KOPT-K1 (cell line): ENCODE data around the gene TOX3.

Experiments
- H3K27ac ChIP-seq: fragments of 200-600 bp; sonication (generic); 2 replicates; pipeline ENCODE4 v1.5.1; 2016; ENCODE audit warnings: antibody characterized with exemption, mild to moderate bottlenecking, low read depth, low read length; ENCODE audit not compliant: poor library complexity, severe bottlenecking
- H3K36me3 ChIP-seq: fragments of 200-600 bp; sonication (generic); 2 replicates; pipeline ENCODE4 v1.5.1; 2017; ENCODE audit warnings: antibody characterized with exemption, mild to moderate bottlenecking, low read length, moderate library complexity; ENCODE audit not compliant: insufficient read depth
- H3K9me3 ChIP-seq: fragments of 200-600 bp; sonication (generic); 2 replicates; pipeline ENCODE4 v1.5.1; 2017; ENCODE audit warnings: antibody characterized with exemption, low read length, mild to moderate bottlenecking; ENCODE audit not compliant: insufficient read depth, poor library complexity, severe bottlenecking

TOX3 gene

GRCh38 chr16:52469091-52469490 lies 77.9 kb downstream of the TOX3 start:
- H3K27ac ChIP-seq, result no peak overlapping the region
- H3K9me3 ChIP-seq, result no peaks in the 10 kb centered on the region
- no peaks in the 10 kb centered on the region for H3K36me3 ChIP-seq

GRCh38 chr16:52467753-52468152 lies 79.2 kb downstream of the TOX3 start:
- Histone ChIP-seq H3K9me3 (no peaks in the 10 kb centered on the region), H3K36me3 (no peaks in the 10 kb centered on the region), H3K27ac (no peak overlapping the region)

DNA sequence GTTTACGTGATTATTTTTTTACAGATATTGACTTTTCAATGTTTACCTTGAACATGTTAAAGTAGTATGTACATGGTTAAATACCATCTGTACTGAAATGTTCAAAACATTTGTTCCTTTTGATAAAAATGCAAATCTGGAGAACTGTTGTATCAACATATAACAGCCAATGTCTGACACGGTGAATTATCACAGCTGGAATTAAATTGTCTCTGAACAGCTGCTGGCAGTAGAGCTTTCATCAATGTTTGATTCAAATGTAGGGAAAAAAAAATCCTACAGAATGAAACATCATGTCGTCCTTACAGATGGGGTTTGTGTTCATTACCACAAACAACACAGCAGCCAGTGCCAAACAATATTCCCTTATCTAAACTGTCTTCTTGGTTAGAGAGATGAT lies 79.9 kb downstream of the TOX3 start:
- no peak overlapping the region for H3K27ac ChIP-seq
- no peaks in the 10 kb centered on the region for H3K36me3 ChIP-seq
- no peaks in the 10 kb centered on the region for H3K9me3 ChIP-seq

- no peak overlapping the region for H3K27ac ChIP-seq
- no peaks in the 10 kb centered on the region for H3K36me3 ChIP-seq
- no peaks in the 10 kb centered on the region for H3K9me3 ChIP-seq
Measured at GRCh38 chr16:52465711-52466267, 81.2 kb downstream of the TOX3 start.

DNA sequence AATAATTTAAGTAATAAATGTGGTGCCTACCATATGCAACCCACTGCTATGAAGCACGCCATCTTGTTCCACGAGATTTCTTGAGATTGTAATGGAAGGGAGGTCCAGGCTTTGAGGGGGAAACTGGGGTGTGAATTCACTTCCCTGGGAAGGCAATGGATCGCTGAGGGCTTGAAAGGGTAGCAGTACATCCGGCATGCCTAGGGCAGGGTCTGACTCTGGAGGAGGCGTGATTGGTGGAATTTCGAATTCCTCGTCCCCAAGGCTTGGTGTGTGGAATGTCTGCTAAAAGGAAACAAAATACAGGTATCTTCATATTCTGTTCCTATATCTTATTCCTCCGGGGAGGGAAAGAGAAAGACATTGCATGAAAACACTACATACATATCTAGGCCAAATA lies 83.0 kb downstream of the TOX3 start:
- no peaks in the 10 kb centered on the region for H3K36me3 ChIP-seq
- H3K9me3 ChIP-seq, result no peaks in the 10 kb centered on the region
- H3K27ac ChIP-seq, result no peak overlapping the region

DNA sequence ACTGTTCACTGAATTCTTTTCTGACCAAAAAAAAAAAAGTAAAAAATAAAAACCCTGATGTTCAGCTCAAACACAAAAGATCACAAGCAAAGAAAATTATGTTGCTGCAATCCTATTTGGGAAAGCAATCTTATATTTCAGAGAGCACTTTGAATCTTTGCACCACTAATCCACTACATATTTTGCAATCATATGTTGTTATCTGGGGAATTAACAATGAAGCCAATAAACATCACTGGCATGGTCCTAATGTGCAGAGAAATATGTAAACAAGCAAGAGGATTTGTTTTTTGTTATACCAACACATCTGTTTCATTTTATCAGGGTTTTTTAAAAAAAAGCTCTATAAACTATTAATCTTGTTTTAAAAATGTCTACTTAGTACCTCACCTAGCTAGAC lies 84.1 kb downstream of the TOX3 start:
- Histone ChIP-seq H3K9me3 (no peaks in the 10 kb centered on the region), H3K36me3 (no peaks in the 10 kb centered on the region), H3K27ac (no peak overlapping the region)

GRCh38 chr16:52460639-52461178 lies 86.2 kb downstream of the TOX3 start:
- Histone ChIP-seq H3K9me3 (no peaks in the 10 kb centered on the region), H3K27ac (no peak overlapping the region), H3K36me3 (no peaks in the 10 kb centered on the region)

DNA sequence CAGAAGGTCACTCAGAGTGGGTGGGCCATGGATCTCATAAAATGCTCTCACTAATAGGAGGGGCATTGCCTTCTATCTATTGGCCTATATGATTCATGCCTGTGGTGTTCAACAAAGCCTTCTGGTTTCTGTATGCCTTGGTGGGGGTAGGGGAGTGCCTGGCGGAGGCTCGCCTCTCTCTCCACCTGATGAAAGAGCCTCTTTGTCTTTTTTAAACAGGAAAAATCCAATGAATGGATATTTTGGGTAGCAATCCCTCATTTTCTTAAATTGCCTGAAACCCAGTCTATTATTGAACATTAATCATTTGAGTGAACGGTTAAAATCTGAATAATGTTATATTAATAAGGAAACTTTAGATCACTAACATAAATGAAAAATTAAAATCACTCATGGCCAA lies 90.6 kb downstream of the TOX3 start:
- Histone ChIP-seq H3K36me3 (no peaks in the 10 kb centered on the region), H3K9me3 (no peaks in the 10 kb centered on the region), H3K27ac (no peak overlapping the region)

GRCh38 chr16:52455549-52456277 lies 91.2 kb downstream of the TOX3 start:
- H3K27ac ChIP-seq, result no peak overlapping the region
- no peaks in the 10 kb centered on the region for H3K9me3 ChIP-seq
- H3K36me3 ChIP-seq, result no peaks in the 10 kb centered on the region

GRCh38 chr16:52453644-52454043 lies 93.3 kb downstream of the TOX3 start:
- no peak overlapping the region for H3K27ac ChIP-seq
- H3K9me3 ChIP-seq, result no peaks in the 10 kb centered on the region
- H3K36me3 ChIP-seq, result no peaks in the 10 kb centered on the region

DNA sequence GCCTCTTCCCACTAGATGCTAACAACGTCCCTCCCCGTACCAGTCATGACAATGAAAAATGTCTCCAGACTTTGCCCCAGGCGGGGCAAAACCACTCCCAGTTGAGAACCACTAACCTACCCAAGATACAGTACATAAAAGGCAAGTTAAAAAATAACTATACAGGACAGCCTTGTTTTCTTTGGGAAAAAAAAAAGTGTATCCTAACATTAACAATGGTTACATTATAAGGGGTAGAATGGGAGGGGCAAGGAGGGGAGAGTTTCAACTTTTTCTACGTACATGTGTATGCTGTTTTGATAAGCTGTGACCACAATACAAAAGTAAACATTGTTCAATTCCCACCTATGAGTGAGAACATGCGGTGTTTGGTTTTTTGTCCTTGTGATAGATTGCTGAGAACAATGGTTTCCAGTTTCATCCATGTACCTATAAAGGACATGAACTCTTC lies 94.9 kb downstream of the TOX3 start:
- no peaks in the 10 kb centered on the region for H3K9me3 ChIP-seq
- H3K36me3 ChIP-seq, result no peaks in the 10 kb centered on the region
- no peak overlapping the region for H3K27ac ChIP-seq

DNA sequence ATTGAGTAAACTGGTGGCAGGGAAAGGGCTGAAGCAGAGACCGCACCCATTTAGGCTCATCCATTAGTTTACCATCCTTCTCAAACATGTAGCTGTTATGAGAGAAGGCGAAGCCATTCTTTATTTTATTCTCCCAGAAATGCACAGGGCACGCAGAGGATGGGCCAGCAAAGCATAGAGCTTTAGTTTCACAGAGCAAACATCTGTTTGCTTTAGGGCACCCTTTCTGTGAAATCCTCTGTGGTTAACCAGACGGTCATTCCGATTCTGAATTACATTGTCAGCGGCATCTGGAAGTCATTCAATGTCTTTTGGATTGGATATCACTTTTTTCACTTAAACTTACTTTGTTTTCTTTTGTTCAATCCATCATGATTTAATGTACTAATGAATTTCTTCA lies 96.0 kb downstream of the TOX3 start:
- no peak overlapping the region for H3K27ac ChIP-seq
- H3K9me3 ChIP-seq, result no peaks in the 10 kb centered on the region
- H3K36me3 ChIP-seq, result no peaks in the 10 kb centered on the region

DNA sequence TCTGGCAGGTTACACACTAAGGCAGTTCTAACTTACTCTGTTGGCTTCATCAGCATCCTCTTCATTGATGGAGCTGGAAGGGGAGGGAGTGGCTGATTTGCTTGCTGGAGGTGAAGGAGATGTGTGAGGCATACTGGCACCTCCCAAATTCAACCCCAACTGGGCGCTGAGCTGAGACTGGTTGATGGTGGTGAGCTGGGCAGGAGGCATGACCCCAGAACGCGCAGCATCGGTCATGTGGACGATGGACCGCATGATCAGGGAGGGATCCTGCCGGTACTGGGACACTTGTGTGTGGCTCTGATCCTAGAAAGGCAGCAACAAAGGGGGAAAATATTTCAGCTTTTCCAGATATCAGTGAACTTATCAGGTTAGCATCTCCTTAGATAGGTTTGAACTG lies 96.7 kb downstream of the TOX3 start:
- no peak overlapping the region for H3K27ac ChIP-seq
- no peaks in the 10 kb centered on the region for H3K36me3 ChIP-seq
- no peaks in the 10 kb centered on the region for H3K9me3 ChIP-seq

- H3K9me3 ChIP-seq, result no peaks in the 10 kb centered on the region
- H3K36me3 ChIP-seq, result no peaks in the 10 kb centered on the region
- H3K27ac ChIP-seq, result no peak overlapping the region
Measured at GRCh38 chr16:52446080-52446479, 100.9 kb downstream of the TOX3 start.

- peaks cover 6% of the 10 kb centered on the region for H3K9me3 ChIP-seq
- no peaks in the 10 kb centered on the region for H3K36me3 ChIP-seq
- H3K27ac ChIP-seq, result no peak overlapping the region
Measured at GRCh38 chr16:52441886-52442285, 105.1 kb downstream of the TOX3 start.

DNA sequence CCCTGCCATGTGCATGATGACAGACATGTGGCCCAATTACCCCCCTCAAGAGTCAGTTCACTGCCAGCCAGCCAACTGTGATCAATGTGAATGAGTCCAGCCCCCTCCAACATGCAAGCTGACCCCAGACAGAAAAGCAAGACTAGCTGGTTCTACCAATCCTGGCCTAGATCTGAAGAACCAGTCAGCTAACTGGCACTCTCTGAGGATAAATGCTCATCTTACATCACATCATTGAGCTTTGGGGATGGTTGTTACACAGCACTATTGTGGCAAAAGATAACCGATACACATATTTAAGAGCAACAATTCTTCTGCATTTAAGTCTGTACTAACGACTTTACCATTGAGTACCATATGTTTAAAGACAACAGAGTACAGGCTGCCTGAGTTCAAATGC lies 106.7 kb downstream of the TOX3 start:
- Histone ChIP-seq H3K9me3 (peaks cover 6% of the 10 kb centered on the region), H3K27ac (no peak overlapping the region), H3K36me3 (no peaks in the 10 kb centered on the region)
